ENCODE measurements around the gene SBF2.

DNA sequence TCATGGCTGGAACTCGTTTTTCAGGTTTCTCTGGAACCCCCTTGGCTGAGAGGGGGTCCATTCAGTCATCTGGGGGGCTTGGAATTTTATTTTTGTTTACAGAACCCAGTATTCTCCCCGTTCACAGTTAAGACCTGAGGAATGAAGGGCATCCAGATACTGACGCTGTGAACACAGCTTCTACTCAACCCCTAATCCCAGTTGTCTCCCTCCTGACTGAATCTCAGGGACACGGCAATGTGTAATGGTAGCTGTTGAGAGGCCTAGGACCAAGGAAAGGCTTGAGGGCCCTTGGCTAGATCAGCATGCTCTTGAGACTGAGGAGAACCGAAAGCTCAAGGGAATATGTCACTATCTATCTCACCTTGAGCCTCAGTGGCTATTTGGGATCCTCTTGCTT lies 516.5 kb downstream of the SBF2 start:
- TF ChIP-seq GABPA (IDR thresholded peaks at IDR 0.05; ENCODE audit: low read depth, low read length), result no peak
- TF ChIP-seq GABPA (CRISPR knock-in tag; IDR thresholded peaks at IDR 0.05; ENCODE audit: low read depth), result no peak
- TF ChIP-seq, protein P1, sequence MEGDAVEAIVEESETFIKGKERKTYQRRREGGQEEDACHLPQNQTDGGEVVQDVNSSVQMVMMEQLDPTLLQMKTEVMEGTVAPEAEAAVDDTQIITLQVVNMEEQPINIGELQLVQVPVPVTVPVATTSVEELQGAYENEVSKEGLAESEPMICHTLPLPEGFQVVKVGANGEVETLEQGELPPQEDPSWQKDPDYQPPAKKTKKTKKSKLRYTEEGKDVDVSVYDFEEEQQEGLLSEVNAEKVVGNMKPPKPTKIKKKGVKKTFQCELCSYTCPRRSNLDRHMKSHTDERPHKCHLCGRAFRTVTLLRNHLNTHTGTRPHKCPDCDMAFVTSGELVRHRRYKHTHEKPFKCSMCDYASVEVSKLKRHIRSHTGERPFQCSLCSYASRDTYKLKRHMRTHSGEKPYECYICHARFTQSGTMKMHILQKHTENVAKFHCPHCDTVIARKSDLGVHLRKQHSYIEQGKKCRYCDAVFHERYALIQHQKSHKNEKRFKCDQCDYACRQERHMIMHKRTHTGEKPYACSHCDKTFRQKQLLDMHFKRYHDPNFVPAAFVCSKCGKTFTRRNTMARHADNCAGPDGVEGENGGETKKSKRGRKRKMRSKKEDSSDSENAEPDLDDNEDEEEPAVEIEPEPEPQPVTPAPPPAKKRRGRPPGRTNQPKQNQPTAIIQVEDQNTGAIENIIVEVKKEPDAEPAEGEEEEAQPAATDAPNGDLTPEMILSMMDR (CRISPR knock-in tag; IDR thresholded peaks at IDR 0.05), result no peak
- TF ChIP-seq, protein P2, sequence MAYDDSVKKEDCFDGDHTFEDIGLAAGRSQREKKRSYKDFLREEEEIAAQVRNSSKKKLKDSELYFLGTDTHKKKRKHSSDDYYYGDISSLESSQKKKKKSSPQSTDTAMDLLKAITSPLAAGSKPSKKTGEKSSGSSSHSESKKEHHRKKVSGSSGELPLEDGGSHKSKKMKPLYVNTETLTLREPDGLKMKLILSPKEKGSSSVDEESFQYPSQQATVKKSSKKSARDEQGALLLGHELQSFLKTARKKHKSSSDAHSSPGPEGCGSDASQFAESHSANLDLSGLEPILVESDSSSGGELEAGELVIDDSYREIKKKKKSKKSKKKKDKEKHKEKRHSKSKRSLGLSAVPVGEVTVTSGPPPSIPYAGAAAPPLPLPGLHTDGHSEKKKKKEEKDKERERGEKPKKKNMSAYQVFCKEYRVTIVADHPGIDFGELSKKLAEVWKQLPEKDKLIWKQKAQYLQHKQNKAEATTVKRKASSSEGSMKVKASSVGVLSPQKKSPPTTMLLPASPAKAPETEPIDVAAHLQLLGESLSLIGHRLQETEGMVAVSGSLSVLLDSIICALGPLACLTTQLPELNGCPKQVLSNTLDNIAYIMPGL (CRISPR knock-in tag; IDR thresholded peaks at IDR 0.05; ENCODE audit: borderline replicate concordance in 1 of 2, low read depth in 1 of 2), result no peak
- no peak for TF ChIP-seq RXRA (CRISPR knock-in tag; IDR thresholded peaks at IDR 0.05)
